ENCODE measurements around the gene POC1A. TPM values are rescaled to one million over a fixed set of nuclear protein-coding genes. Genes with fewer than 3 reads are reported as not detected.
A peak's percentile ranks its signal among the peaks of the same experiment; 100 is the strongest.

Gene POC1A
- total and polyA plus RNA-seq, 7 donors, result 0.66 to 15.8 (median 1.7) TPM

GRCh38 chr3:52040600-52040999 is 113.6 kb downstream of the POC1A start:
- no peak for DNase-seq
- Histone ChIP-seq H3K36me3 (no peaks in the 10 kb centered on the region), H3K4me3 (no peak overlapping the region), H3K27ac (no peak overlapping the region), H3K4me1 (no peaks in the 10 kb centered on the region), H3K9me3 (no peaks in the 10 kb centered on the region), H3K27me3 (no peaks in the 10 kb centered on the region)
- WGBS, 2 donors, result 86 to 87% methylated on average over 8 of the region's 8 CpGs
- intact Hi-C loops (cut with DNase I), result no loop called here
- TF ChIP-seq POLR2AphosphoS5 (IDR thresholded peaks at IDR 0.05) (no peak), POLR2A (IDR thresholded peaks at IDR 0.05) (no peak), EP300 (IDR thresholded peaks at IDR 0.05) (no peak), CTCF (IDR thresholded peaks at IDR 0.05) (no peak)

DNA sequence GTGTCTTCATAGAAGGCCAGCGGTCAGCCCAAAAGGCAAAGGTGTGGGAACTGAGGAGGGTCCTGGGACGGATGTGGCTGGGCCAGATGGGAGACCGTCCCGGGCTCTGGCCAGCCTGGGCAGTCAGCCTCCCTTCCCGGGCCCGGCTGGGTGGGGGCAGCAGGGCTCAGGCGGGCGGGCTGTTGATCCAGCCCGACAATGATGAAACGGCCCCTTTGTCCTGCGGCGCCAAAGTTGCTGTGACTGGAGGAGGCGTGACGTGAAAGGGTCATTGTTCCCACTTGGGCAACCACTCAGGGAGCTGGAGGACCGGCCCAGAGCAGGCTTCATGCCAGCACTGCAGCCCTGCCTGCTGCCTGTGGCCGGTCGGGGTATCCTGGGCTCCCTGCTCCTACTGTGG is 114.4 kb downstream of the POC1A start:
- intact Hi-C loops (cut with DNase I), result no loop called here
- WGBS, 2 donors, result 21 to 68% methylated on average over 17 of the region's 17 CpGs
- H3K27ac ChIP-seq, result no peak overlapping the region
- no peak for TF ChIP-seq EP300 (IDR thresholded peaks at IDR 0.05)
- no peak for TF ChIP-seq POLR2A (IDR thresholded peaks at IDR 0.05)
- TF ChIP-seq CTCF (IDR thresholded peaks at IDR 0.05), result no peak
- TF ChIP-seq POLR2AphosphoS5 (IDR thresholded peaks at IDR 0.05), result peak in 1 of 4 donors; percentile 42
- DNase-seq, result peak; percentile 81
- no peaks in the 10 kb centered on the region for H3K36me3 ChIP-seq
- no peaks in the 10 kb centered on the region for H3K4me1 ChIP-seq
- no peak overlapping the region for H3K4me3 ChIP-seq
- no peaks in the 10 kb centered on the region for H3K9me3 ChIP-seq
- H3K27me3 ChIP-seq, result no peaks in the 10 kb centered on the region

GRCh38 chr3:52039426-52039825 is 114.8 kb downstream of the POC1A start:
- Histone ChIP-seq H3K4me1 (no peaks in the 10 kb centered on the region), H3K36me3 (no peaks in the 10 kb centered on the region), H3K27ac (no peak overlapping the region), H3K27me3 (no peaks in the 10 kb centered on the region), H3K9me3 (no peaks in the 10 kb centered on the region), H3K4me3 (no peak overlapping the region)
- TF ChIP-seq POLR2AphosphoS5 (IDR thresholded peaks at IDR 0.05) (no peak), POLR2A (IDR thresholded peaks at IDR 0.05) (no peak), EP300 (IDR thresholded peaks at IDR 0.05) (no peak), CTCF (IDR thresholded peaks at IDR 0.05) (no peak)
- WGBS, 2 donors, result 76 to 92% methylated on average over 4 of the region's 4 CpGs
- no peak for DNase-seq
- intact Hi-C loops (cut with DNase I), result no loop called here

GRCh38 chr3:52038227-52038626 is 116.0 kb downstream of the POC1A start:
- intact Hi-C loops (cut with DNase I), result no loop called here
- Histone ChIP-seq H3K4me1 (no peaks in the 10 kb centered on the region), H3K4me3 (no peak overlapping the region), H3K36me3 (no peaks in the 10 kb centered on the region), H3K9me3 (no peaks in the 10 kb centered on the region), H3K27ac (no peak overlapping the region), H3K27me3 (no peaks in the 10 kb centered on the region)
- WGBS, 2 donors, result 90 to 91% methylated on average over 6 of the region's 6 CpGs
- TF ChIP-seq POLR2A (IDR thresholded peaks at IDR 0.05), result no peak
- no peak for TF ChIP-seq EP300 (IDR thresholded peaks at IDR 0.05)
- no peak for TF ChIP-seq POLR2AphosphoS5 (IDR thresholded peaks at IDR 0.05)
- no peak for TF ChIP-seq CTCF (IDR thresholded peaks at IDR 0.05)
- DNase-seq, result no peak

DNA sequence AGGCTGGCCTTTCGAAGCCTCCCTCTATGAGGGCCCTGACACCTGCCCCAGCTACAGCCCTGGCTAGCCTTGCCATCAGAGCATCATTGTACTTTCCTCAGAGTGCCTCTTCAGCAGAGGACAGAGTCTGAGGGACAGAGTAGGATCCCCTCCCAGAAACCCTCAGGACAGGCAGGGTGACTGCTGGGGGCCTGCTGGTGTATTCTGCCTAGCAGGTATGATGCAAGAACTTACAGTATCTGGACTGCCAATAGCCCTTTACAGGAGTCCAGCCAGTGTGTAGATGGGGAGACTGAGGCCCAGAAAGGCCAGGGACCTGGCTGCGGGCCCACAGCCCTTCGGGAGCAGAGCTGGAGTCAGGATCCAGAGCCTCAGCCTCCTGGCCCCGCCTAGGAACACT is 116.9 kb downstream of the POC1A start:
- TF ChIP-seq POLR2A (IDR thresholded peaks at IDR 0.05) (no peak), POLR2AphosphoS5 (IDR thresholded peaks at IDR 0.05) (no peak), EP300 (IDR thresholded peaks at IDR 0.05) (no peak), CTCF (IDR thresholded peaks at IDR 0.05) (no peak)
- H3K36me3 ChIP-seq, result no peaks in the 10 kb centered on the region
- no peaks in the 10 kb centered on the region for H3K4me1 ChIP-seq
- no peak for DNase-seq
- H3K27me3 ChIP-seq, result no peaks in the 10 kb centered on the region
- no peak overlapping the region for H3K27ac ChIP-seq
- H3K9me3 ChIP-seq, result no peaks in the 10 kb centered on the region
- no peak overlapping the region for H3K4me3 ChIP-seq
- 79 to 89% methylated on average over 4 of the region's 4 CpGs for WGBS, 2 donors
- intact Hi-C loops (cut with DNase I), result no loop called here
